Ishikawa (cell line): Measurements from ENCODE around the gene MEPE.

Experiments used
- CEBPB ChIP-seq: IDR thresholded peaks from 2 replicates; pipeline ENCODE4 v1.6.1; 2012
- CREB1 ChIP-seq: IDR thresholded peaks from 2 replicates; pipeline ENCODE4 v1.6.1; 2012; ENCODE audit warnings: low read depth
- EGR1 ChIP-seq: IDR thresholded peaks from 2 replicates; pipeline ENCODE4 v1.6.1; 2012
- EP300 ChIP-seq: IDR thresholded peaks from 2 replicates; pipeline ENCODE4 v1.6.1; 2012; ENCODE audit warnings: borderline replicate concordance
- FOXM1 ChIP-seq: IDR thresholded peaks from 2 replicates; pipeline ENCODE4 v1.6.1; 2012; ENCODE audit warnings: low read depth, borderline replicate concordance
- NFIC ChIP-seq: IDR thresholded peaks from 2 replicates; pipeline ENCODE4 v1.6.1; 2012
- RAD21 ChIP-seq: IDR thresholded peaks from 2 replicates; pipeline ENCODE4 v1.6.1; 2012; ENCODE audit warnings: low read depth
- TAF1 ChIP-seq: IDR thresholded peaks from 2 replicates; pipeline ENCODE4 v1.6.1; 2012; ENCODE audit warnings: low read depth, mild to moderate bottlenecking
- TCF12 ChIP-seq: IDR thresholded peaks from 2 replicates; pipeline ENCODE4 v1.6.1; 2012; ENCODE audit warnings: low read depth
- TEAD4 ChIP-seq: IDR thresholded peaks from 2 replicates; pipeline ENCODE4 v1.6.1; 2012
- YY1 ChIP-seq: IDR thresholded peaks from 2 replicates; pipeline ENCODE4 v1.6.1; 2012; ENCODE audit warnings: low read depth
- ZBTB7A ChIP-seq: IDR thresholded peaks from 2 replicates; pipeline ENCODE4 v1.6.1; 2012; ENCODE audit warnings: low read depth
- TF ChIP-seq, protein P1 (sequence below): IDR thresholded peaks from 2 replicates; pipeline ENCODE4 v1.6.1; 2012; ENCODE audit warnings: low read depth, mild to moderate bottlenecking
- TF ChIP-seq, protein P2 (sequence below): IDR thresholded peaks from 2 replicates; pipeline ENCODE4 v1.6.1; 2012
- TF ChIP-seq, protein P3 (sequence below): IDR thresholded peaks from 2 replicates; pipeline ENCODE4 v1.6.1; 2012

MEPE gene

DNA sequence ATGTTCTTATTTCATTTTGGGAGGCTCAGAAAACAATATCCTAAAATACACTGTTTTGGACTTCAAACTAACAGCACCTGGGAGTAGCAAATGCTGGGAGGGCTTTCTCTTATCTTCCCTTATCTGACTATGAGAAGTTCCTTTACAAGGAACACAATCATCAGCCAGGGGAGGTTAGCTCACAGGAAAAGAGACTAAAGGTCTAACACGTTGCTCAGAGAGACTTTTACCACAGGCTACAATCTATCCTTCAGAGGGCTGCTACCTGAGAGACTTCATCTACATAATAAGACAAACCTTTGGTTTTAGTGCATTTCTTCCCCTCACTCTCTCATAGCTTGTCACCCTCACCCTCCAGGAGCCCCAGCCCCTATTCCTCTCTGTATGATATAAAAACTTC is 35.8 kb downstream of the MEPE start:
- TF ChIP-seq, protein P1, sequence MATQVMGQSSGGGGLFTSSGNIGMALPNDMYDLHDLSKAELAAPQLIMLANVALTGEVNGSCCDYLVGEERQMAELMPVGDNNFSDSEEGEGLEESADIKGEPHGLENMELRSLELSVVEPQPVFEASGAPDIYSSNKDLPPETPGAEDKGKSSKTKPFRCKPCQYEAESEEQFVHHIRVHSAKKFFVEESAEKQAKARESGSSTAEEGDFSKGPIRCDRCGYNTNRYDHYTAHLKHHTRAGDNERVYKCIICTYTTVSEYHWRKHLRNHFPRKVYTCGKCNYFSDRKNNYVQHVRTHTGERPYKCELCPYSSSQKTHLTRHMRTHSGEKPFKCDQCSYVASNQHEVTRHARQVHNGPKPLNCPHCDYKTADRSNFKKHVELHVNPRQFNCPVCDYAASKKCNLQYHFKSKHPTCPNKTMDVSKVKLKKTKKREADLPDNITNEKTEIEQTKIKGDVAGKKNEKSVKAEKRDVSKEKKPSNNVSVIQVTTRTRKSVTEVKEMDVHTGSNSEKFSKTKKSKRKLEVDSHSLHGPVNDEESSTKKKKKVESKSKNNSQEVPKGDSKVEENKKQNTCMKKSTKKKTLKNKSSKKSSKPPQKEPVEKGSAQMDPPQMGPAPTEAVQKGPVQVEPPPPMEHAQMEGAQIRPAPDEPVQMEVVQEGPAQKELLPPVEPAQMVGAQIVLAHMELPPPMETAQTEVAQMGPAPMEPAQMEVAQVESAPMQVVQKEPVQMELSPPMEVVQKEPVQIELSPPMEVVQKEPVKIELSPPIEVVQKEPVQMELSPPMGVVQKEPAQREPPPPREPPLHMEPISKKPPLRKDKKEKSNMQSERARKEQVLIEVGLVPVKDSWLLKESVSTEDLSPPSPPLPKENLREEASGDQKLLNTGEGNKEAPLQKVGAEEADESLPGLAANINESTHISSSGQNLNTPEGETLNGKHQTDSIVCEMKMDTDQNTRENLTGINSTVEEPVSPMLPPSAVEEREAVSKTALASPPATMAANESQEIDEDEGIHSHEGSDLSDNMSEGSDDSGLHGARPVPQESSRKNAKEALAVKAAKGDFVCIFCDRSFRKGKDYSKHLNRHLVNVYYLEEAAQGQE = no peak
- TF ChIP-seq CREB1 (no peak), TEAD4 (no peak), TCF12 (no peak), YY1 (no peak), NFIC (no peak), EP300 (no peak)
- TF ChIP-seq, protein P2, sequence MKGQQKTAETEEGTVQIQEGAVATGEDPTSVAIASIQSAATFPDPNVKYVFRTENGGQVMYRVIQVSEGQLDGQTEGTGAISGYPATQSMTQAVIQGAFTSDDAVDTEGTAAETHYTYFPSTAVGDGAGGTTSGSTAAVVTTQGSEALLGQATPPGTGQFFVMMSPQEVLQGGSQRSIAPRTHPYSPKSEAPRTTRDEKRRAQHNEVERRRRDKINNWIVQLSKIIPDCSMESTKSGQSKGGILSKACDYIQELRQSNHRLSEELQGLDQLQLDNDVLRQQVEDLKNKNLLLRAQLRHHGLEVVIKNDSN = no peak
- TF ChIP-seq, protein P3, sequence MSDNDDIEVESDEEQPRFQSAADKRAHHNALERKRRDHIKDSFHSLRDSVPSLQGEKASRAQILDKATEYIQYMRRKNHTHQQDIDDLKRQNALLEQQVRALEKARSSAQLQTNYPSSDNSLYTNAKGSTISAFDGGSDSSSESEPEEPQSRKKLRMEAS = no peak

DNA sequence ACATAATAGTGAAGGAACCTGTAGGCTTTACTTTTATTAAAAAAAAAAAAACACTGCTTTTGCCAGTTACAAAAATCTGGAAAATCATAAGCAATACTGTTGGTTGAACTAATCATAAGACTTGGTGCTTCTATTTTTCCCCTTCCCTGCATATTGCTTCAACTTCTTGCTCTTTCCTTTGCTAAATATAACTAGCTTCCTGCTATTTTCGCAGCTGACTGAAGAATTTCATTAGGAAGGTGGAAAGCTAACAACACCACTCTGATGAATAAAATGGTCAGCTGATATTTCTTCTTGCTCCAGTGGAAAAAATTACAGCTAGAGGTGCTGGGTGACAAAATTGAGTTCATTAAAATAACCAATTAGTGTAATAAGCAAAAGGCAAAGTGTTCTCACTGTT is 39.3 kb downstream of the MEPE start:
- TF ChIP-seq TCF12 (no peak), YY1 (no peak), EP300 (no peak), TEAD4 (no peak), RAD21 (no peak), ZBTB7A (no peak), NFIC (no peak), TAF1 (no peak), CREB1 (no peak), CEBPB (no peak), EGR1 (no peak), FOXM1 (no peak)
- TF ChIP-seq, protein P1 = no peak
- TF ChIP-seq, protein P2 = no peak
- TF ChIP-seq, protein P3 = no peak

DNA sequence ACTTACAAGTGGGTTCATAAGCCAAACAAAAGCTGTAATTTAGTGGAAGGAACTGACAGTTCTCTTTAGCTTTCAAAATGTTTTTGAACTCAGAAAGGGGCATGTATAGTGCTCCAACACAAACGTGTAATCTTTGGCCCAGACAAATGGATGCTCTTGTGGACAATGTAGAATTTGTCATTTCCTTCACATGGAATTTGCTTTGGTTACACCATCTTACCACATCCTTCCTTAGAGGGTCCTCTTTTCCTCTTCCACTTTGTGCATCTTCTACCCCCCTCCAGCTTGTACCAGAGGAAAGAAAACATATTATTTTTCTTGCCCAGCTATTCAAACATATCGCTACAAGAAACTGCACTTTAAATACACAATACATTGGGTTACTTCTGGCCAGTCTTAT is 42.4 kb downstream of the MEPE start:
- no peak for TF ChIP-seq FOXM1
- TF ChIP-seq TEAD4 = no peak
- TF ChIP-seq EGR1 = no peak
- TF ChIP-seq CEBPB = no peak
- no peak for TF ChIP-seq TAF1
- TF ChIP-seq, protein P2 = no peak
- TF ChIP-seq ZBTB7A = no peak
- TF ChIP-seq YY1 = no peak
- TF ChIP-seq EP300 = no peak

DNA sequence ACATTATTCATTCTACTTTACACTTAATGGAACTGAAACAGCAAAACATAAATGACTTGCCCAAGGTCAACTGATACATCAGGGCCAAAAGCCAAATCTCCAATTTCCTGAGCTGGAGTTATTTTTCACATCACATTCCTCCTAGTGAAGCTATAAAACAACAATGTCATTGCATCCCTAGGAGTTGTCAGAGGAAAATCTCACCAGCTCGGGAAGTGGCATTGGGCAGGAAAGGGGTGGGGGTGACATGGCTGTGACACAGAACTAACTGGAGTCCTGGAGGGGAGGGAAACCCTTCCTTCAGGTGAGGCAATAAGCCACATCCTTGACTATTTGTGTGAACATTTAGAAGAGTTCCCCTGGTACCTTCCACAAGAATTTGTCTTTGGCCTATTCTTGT is 47.3 kb downstream of the MEPE start:
- TF ChIP-seq, protein P2 = no peak
- no peak for TF ChIP-seq EP300

DNA sequence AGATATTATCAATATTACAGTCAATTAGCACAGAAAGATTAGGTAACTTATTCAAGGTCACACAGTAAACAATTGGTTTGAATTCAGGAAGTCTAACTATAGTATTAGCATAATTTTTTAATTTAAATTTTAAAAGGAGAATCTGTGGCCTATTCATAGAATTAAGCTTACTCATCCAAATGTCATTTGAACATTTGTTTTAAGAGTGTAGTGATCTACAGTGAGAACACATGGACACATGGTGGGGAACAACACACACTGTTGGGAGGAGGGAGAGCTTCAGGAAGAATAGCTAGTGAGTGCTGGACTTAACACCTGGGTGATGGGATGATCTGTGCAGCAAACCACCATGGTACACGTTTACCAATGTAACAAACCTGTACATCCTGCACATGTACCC is 48.3 kb downstream of the MEPE start:
- TF ChIP-seq, protein P1 = no peak
- TF ChIP-seq FOXM1 (no peak), TEAD4 (no peak), TAF1 (no peak), CEBPB (no peak), CREB1 (no peak), RAD21 (no peak), NFIC (no peak), ZBTB7A (no peak), EGR1 (no peak), TCF12 (no peak)
- TF ChIP-seq, protein P2 = no peak
- TF ChIP-seq, protein P3 = no peak
